H1 (cell line): ENCODE results near the gene TMEM126B. TPM values are rescaled to one million over a fixed set of nuclear protein-coding genes. Genes with fewer than 3 reads are reported as not detected.
A peak's percentile ranks its signal among the peaks of the same experiment; 100 is the strongest.

Experiments used
- CTCF ChIA-PET: fragments of 300-600 bp; sonication (Branson Sonifier 250); formaldehyde crosslinking; loops from one replicate; lab custom pipeline; 2021; ENCODE audit not compliant: partially characterized antibody; lab: Charles Lee
- POLR2A ChIA-PET: fragments of 300-600 bp; sonication (Branson Sonifier 250); formaldehyde crosslinking; loops from one replicate; lab custom pipeline; 2021; ENCODE audit warnings: inconsistent platforms; ENCODE audit not compliant: partially characterized antibody; lab: Charles Lee
- DNase-seq, 2 experiments: peaks; one replicate each; pipeline versions ENCODE4 v3.0.0 to v3.0.0-alpha.2; 2010 to 2022; ENCODE audit warnings: low spot score in 2 of 2, low read depth in 1 of 2, mixed read lengths in 1 of 2
- FAIRE-seq: peaks from 2 replicates; lab custom pipeline; 2011; peaks lifted over from hg19 to GRCh38; lab: Jason Lieb, UNC
- H2AFZ ChIP-seq: 2 replicates; pipeline ENCODE4 v1.8.1; 2012; ENCODE audit warnings: low read length, inconsistent platforms
- H2AK5ac ChIP-seq: 2 replicates; pipeline ENCODE4 v1.6.1; 2013; ENCODE audit warnings: low read depth, low read length
- H2BK120ac ChIP-seq: replicated peaks from 2 replicates; pipeline ENCODE3; 2013; ENCODE audit warnings: low read depth, low read length, inconsistent platforms
- H2BK12ac ChIP-seq: 2 replicates; pipeline ENCODE4 v1.6.1; 2013; ENCODE audit warnings: low read depth, low read length
- H2BK15ac ChIP-seq: 2 replicates; pipeline ENCODE4 v1.6.1; 2013; ENCODE audit warnings: low read length
- H2BK20ac ChIP-seq: 2 replicates; pipeline ENCODE4 v1.6.1; 2013; ENCODE audit warnings: low read length
- H2BK5ac ChIP-seq: 2 replicates; pipeline ENCODE4 v1.6.1; 2013; ENCODE audit warnings: low read depth, low read length
- H3K14ac ChIP-seq: 2 replicates; pipeline ENCODE4 v1.6.1; 2013; ENCODE audit warnings: inconsistent platforms; ENCODE audit not compliant: insufficient read length
- H3K18ac ChIP-seq: 2 replicates; pipeline ENCODE4 v1.6.1; 2013; ENCODE audit warnings: low read length; ENCODE audit errors: extremely low read depth
- H3K23ac ChIP-seq: 2 replicates; pipeline ENCODE4 v1.6.1; 2013; ENCODE audit warnings: inconsistent platforms; ENCODE audit not compliant: insufficient read length
- H3K23me2 ChIP-seq: 2 replicates; pipeline ENCODE4 v1.6.1; 2013; ENCODE audit warnings: low read depth, low read length
- H3K27ac ChIP-seq: 2 replicates; pipeline ENCODE4 v1.6.1; 2011; ENCODE audit warnings: low read depth, low read length, inconsistent platforms
- H3K27me3 ChIP-seq, 4 experiments: replicated peaks in 1 of 4; 1 replicate in 1 of 4; 2 replicates in 3 of 4; pipeline versions ENCODE4 v1.6.1 to v1.8.1; 2011 to 2013; ENCODE audit warnings: low read length in 3 of 4, mild to moderate bottlenecking in 3 of 4, inconsistent platforms in 2 of 4, mixed read lengths in 2 of 4, moderate library complexity in 1 of 4; ENCODE audit not compliant: control insufficient read depth in 3 of 4, insufficient read depth in 3 of 4; ENCODE audit errors: extremely low read depth in 1 of 4
- H3K36me3 ChIP-seq, 4 experiments: 2 replicates each; pipeline versions ENCODE4 v1.6.1 to v1.8.1; 2011 to 2013; ENCODE audit warnings: mild to moderate bottlenecking in 4 of 4, low read length in 3 of 4, moderate library complexity in 2 of 4, control low read depth in 1 of 4, inconsistent platforms in 1 of 4; ENCODE audit not compliant: insufficient read depth in 4 of 4, control insufficient read depth in 2 of 4
- H3K4ac ChIP-seq: replicated peaks from 2 replicates; pipeline ENCODE3; 2013; ENCODE audit warnings: low read length, low read depth, mixed read lengths, inconsistent platforms; ENCODE audit not compliant: insufficient read length
- H3K4me1 ChIP-seq, 4 experiments: replicated peaks in 1 of 4; 1 replicate in 1 of 4; 2 replicates in 3 of 4; pipeline versions ENCODE4 v1.6.1 to v1.8.1; 2011 to 2013; ENCODE audit warnings: low read length in 3 of 4, inconsistent platforms in 2 of 4, mixed read lengths in 1 of 4; ENCODE audit not compliant: insufficient read depth in 4 of 4, control insufficient read depth in 3 of 4
- H3K4me2 ChIP-seq, 2 experiments: 2 replicates each; pipeline versions ENCODE4 v1.6.1 to v1.8.1; 2011 to 2013; ENCODE audit warnings: low read depth in 2 of 2, low read length in 2 of 2, control low read depth in 1 of 2, inconsistent platforms in 1 of 2, mild to moderate bottlenecking in 1 of 2; ENCODE audit not compliant: insufficient read depth in 1 of 2
- H3K4me3 ChIP-seq, 4 experiments: fragments of 200-600, 300-600 bp in 1 of 4; sonication (generic), shearing (Covaris generic), sonication (Bioruptor Twin) in 1 of 4; 2 replicates each; pipeline versions ENCODE4 v1.5.1 to v1.8.1; 2011 to 2016; ENCODE audit warnings: low read length in 4 of 4, low read depth in 3 of 4, control low read depth in 2 of 4, inconsistent platforms in 2 of 4, mild to moderate bottlenecking in 2 of 4, mixed read lengths in 1 of 4, moderate library complexity in 1 of 4; ENCODE audit not compliant: insufficient read depth in 2 of 4; ENCODE audit errors: extremely low read depth in 1 of 4
- H3K56ac ChIP-seq: replicated peaks from 2 replicates; pipeline ENCODE3; 2013; ENCODE audit warnings: low read depth, mild to moderate bottlenecking, mixed read lengths, low read length, inconsistent platforms; ENCODE audit not compliant: insufficient read length
- H3K79me1 ChIP-seq: 2 replicates; pipeline ENCODE4 v1.6.1; 2013; ENCODE audit warnings: low read depth, low read length, control low read depth
- H3K79me2 ChIP-seq, 2 experiments: 2 replicates each; pipeline versions ENCODE4 v1.6.1 to v1.8.1; 2012 to 2013; ENCODE audit warnings: low read length in 2 of 2, mild to moderate bottlenecking in 2 of 2, inconsistent platforms in 1 of 2; ENCODE audit not compliant: insufficient read depth in 2 of 2, control insufficient read depth in 1 of 2
- H3K9ac ChIP-seq, 4 experiments: replicated peaks in 1 of 4; 1 replicate in 1 of 4; 2 replicates in 3 of 4; pipeline versions ENCODE4 v1.6.1 to v1.8.1; 2011 to 2013; ENCODE audit warnings: low read depth in 3 of 4, low read length in 3 of 4, control low read depth in 2 of 4, mild to moderate bottlenecking in 2 of 4, moderate library complexity in 2 of 4, inconsistent platforms in 1 of 4; ENCODE audit errors: extremely low read depth in 1 of 4
- H3K9me3 ChIP-seq, 2 experiments: 2 replicates each; pipeline versions ENCODE4 v1.6.1 to v1.8.1; 2012 to 2013; ENCODE audit warnings: mild to moderate bottlenecking in 2 of 2, moderate library complexity in 2 of 2, control low read depth in 1 of 2, inconsistent platforms in 1 of 2, low read depth in 1 of 2, low read length in 1 of 2, mixed read lengths in 1 of 2; ENCODE audit not compliant: insufficient read depth in 2 of 2
- H4K20me1 ChIP-seq, 2 experiments: replicated peaks in 1 of 2; 2 replicates each; pipeline versions ENCODE3 to v1.8.1; 2011 to 2013; ENCODE audit warnings: inconsistent platforms in 2 of 2, low read length in 2 of 2, mild to moderate bottlenecking in 1 of 2; ENCODE audit not compliant: insufficient read depth in 2 of 2, control insufficient read depth in 1 of 2
- H4K5ac ChIP-seq: 2 replicates; pipeline ENCODE4 v1.6.1; 2013; ENCODE audit warnings: low read length, low read depth, mixed read lengths, inconsistent platforms; ENCODE audit not compliant: insufficient read length
- H4K8ac ChIP-seq: 2 replicates; pipeline ENCODE4 v1.8.0; 2013; ENCODE audit warnings: mild to moderate bottlenecking, moderate library complexity, low read length, inconsistent platforms; ENCODE audit not compliant: insufficient read depth; ENCODE audit errors: extremely low read depth
- H4K91ac ChIP-seq: replicated peaks from 2 replicates; pipeline ENCODE3; 2013; ENCODE audit warnings: low read length, mixed read lengths, inconsistent platforms; ENCODE audit not compliant: insufficient read length
- BRCA1 ChIP-seq: IDR thresholded peaks from 2 replicates; pipeline ENCODE4 v1.6.1; 2012; ENCODE audit warnings: low read depth, low read length, improper control_type of control experiment
- CEBPB ChIP-seq: IDR thresholded peaks from 2 replicates; pipeline ENCODE4 v1.6.1; 2012; ENCODE audit warnings: low read depth, low read length
- CHD2 ChIP-seq: IDR thresholded peaks from 2 replicates; pipeline ENCODE4 v1.6.1; 2012; ENCODE audit warnings: low read length, improper control_type of control experiment
- CREB1 ChIP-seq: IDR thresholded peaks from 2 replicates; pipeline ENCODE4 v1.6.1; 2012; ENCODE audit warnings: inconsistent platforms
- E2F6 ChIP-seq: IDR thresholded peaks from 2 replicates; pipeline ENCODE4 v1.6.1; 2012; ENCODE audit warnings: inconsistent platforms
- MAFK ChIP-seq: IDR thresholded peaks from 2 replicates; pipeline ENCODE4 v1.6.1; 2012; ENCODE audit warnings: low read depth, mild to moderate bottlenecking, improper control_type of control experiment, low read length
- MAX ChIP-seq: IDR thresholded peaks from 2 replicates; pipeline ENCODE4 v1.6.1; 2012; ENCODE audit warnings: inconsistent platforms
- POLR2AphosphoS5 ChIP-seq: IDR thresholded peaks from 2 replicates; pipeline ENCODE4 v1.6.1; 2011; ENCODE audit warnings: low read depth, low read length
- SP2 ChIP-seq: IDR thresholded peaks from 2 replicates; pipeline ENCODE4 v1.6.1; 2012; ENCODE audit warnings: mild to moderate bottlenecking, low read length, inconsistent platforms
- SRF ChIP-seq: IDR thresholded peaks from 2 replicates; pipeline ENCODE4 v1.6.1; 2011; ENCODE audit warnings: mild to moderate bottlenecking, low read depth, low read length, moderate library complexity
- TBP ChIP-seq: IDR thresholded peaks from 2 replicates; pipeline ENCODE4 v1.6.1; 2011; ENCODE audit warnings: low read depth, low read length, improper control_type of control experiment
- WGBS, 2 experiments: shearing (Covaris generic) in 1 of 2; methylation state at CpG; one replicate each; pipeline versions ENCODE4 v1.1.6 to v1.1.7; 2013 to 2015; ENCODE audit warnings: low lambda C conversion rate in 2 of 2, mixed read lengths in 2 of 2, inconsistent platforms in 1 of 2, low coverage in 1 of 2, missing lambda C conversion rate in 1 of 2; ENCODE audit not compliant: insufficient replicate concordance in 2 of 2, insufficient coverage in 1 of 2, insufficient read length in 1 of 2; ENCODE audit errors: extremely low coverage in 1 of 2, missing lambda C conversion rate in 1 of 2; 5-methylcytosine and 5-hydroxymethylcytosine counted together
- polyA plus RNA-seq, 7 experiments: library from polyadenylated mRNA; depleted of rRNA in 3 of 7; stranded (reverse) in 5 of 7; unstranded in 2 of 7; fragments of >200 nt in 5 of 7; fragments of 200-250 nt in 2 of 7; gene quantifications; 1 replicate in 5 of 7; 2 replicates in 1 of 7; 4 replicates in 1 of 7; pipeline versions ENCODE4 v1.2.1 to v1.2.3, GENCODE V29; 2011 to 2013; ENCODE audit warnings: missing spikeins in 2 of 7, mixed read lengths in 2 of 7
- total RNA-seq: library from RNA; stranded (reverse); fragmentation: NEBNext Ultra II Directional; extraction: Animal tissue kit (Norgen Biotek cat#: 25700); gene quantifications from 2 replicates; pipeline ENCODE4 v1.2.1, GENCODE V29; 2021

Gene TMEM126B
- total and polyA plus RNA-seq, 2 of the 8 experiments (the other 6 are each of a cell fraction or from before 2014, with no cell fraction given): 85.6 to 101 TPM

DNA sequence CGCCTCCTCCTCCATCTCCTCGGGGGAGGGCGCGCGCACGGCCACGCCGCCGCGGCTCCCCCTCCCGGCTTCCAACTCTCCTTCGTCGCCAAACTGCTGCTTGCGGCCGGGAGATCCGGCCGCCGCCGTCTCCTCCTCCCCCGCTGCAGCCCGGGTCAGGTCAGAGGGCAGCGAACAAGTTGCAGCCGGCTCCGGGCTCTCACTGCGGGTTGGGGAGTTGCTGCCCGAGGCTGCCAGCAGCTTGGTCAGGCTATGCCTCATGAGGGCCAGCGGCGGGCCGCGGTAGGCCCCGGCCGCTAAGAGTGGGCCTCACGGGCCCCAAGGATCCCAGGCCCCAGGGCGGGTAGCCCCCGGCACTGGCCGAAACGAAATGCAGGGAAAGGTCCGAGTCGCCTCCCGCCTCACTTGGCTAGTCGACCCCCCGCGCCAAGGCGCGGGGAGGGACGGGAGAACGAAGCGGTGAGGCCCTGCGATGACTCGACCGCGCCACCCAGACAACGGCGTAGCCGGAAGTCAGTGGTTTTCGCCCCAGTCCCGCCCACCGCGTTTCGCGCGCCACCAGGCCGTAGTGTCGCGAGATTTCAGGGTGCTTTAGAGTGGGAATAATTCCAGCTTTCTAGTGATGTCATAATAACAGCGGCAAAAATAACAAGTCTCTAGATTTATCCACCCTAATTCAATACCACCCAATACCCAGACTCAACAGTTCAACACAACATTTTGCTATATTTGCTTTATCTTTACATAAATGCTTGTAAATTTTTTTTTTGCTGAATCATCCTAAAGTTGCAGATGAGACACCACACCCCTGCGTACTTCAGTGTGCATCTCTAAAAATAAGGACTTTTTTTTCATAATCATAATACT lies 36.5 kb downstream of the TMEM126B start, which contains the start of gene CREBZF:
TSS of gene CREBZF (minus strand) at position 515 of the 867 bp plus-strand sequence. CDS start at position 261, 254 bp downstream.
- H3K56ac ChIP-seq: peak within 1 kb of the TSS; percentile 87
- no peak within 1 kb of the TSS for H2BK20ac ChIP-seq
- no peak within 1 kb of the TSS for H4K91ac ChIP-seq
- no peak within 1 kb of the TSS for H2BK15ac ChIP-seq
- H3K23ac ChIP-seq: no peak within 1 kb of the TSS
- H2AFZ ChIP-seq: peak within 1 kb of the TSS; percentile 95; the same call in 1 of the 2 replicates
- H3K79me2 ChIP-seq: peaks cover 21 to 50% of the 10 kb centered on the region in 2 experiments
- H3K9me3 ChIP-seq: no peaks in the 10 kb centered on the region
- H3K27me3 ChIP-seq: no peaks in the 10 kb centered on the region
- no peak within 1 kb of the TSS for H3K14ac ChIP-seq
- H2BK120ac ChIP-seq: no peak within 1 kb of the TSS
- peaks cover 3% of the 10 kb centered on the region; the same call in 1 of the 2 replicates for H3K23me2 ChIP-seq
- H3K4ac ChIP-seq: no peak within 1 kb of the TSS
- H3K18ac ChIP-seq: peak within 1 kb of the TSS; percentile 89
- H4K8ac ChIP-seq: peak within 1 kb of the TSS; percentile 99
- ChIA-PET CTCF (interaction anchor here (0.6 to 3.2 kb wide), 3 partner anchors 15 to 190 kb away, joined by 3 to 6 read pairs (median 4); partner anchors contain the start of gene CCDC83), POLR2A (interaction anchor here (0.8 to 9.9 kb wide), 19 partner anchors 8 to 630 kb away, joined by 3 to 105 read pairs (median 4); partner anchors contain the start of genes CCDC83, DLG2, TMEM126A and TMEM126B)
- H3K4me3 ChIP-seq: peak within 1 kb of the TSS; percentile 81 to 98 (median 92)
- H3K4me2 ChIP-seq: peak within 1 kb of the TSS; percentile 74 to 97
- H4K5ac ChIP-seq: peak within 1 kb of the TSS; percentile 92
- H2BK12ac ChIP-seq: no peak within 1 kb of the TSS
- peaks cover 0 to 3% (median 0%) of the 10 kb centered on the region in 4 experiments; a peak in 3 of 7 replicates for H3K4me1 ChIP-seq
- H2BK5ac ChIP-seq: peak within 1 kb of the TSS; percentile 78
- H3K27ac ChIP-seq: peak within 1 kb of the TSS; percentile 90
- peaks cover 15 to 20% of the 10 kb centered on the region in 2 experiments for H4K20me1 ChIP-seq
- 3% methylated on average over 50 of the region's 67 CpGs; no CpG with 5 or more reads in 1 of the 2 experiments for WGBS, 2 experiments
- H2AK5ac ChIP-seq: no peak within 1 kb of the TSS
- peaks cover 0 to 28% (median 7%) of the 10 kb centered on the region in 4 experiments; a peak in 4 of 8 replicates for H3K36me3 ChIP-seq
- H3K9ac ChIP-seq: peak within 1 kb of the TSS; percentile 95 to 97 (median 96)
- H3K79me1 ChIP-seq: no peaks in the 10 kb centered on the region
- FAIRE-seq (peak; percentile 7), DNase-seq (peak; percentile 69 to 95)
- TF ChIP-seq SP2: no peak
- TF ChIP-seq E2F6: peak; percentile 51; the same call in 1 of the 2 replicates
- TF ChIP-seq TBP: peak; percentile 82
- peak; percentile 73 for TF ChIP-seq CREB1
- peak; percentile 95 for TF ChIP-seq CHD2
- TF ChIP-seq MAFK: peak; percentile 97
- TF ChIP-seq BRCA1: peak; percentile 84
- TF ChIP-seq SRF: no peak
- TF ChIP-seq POLR2AphosphoS5: peak; percentile 97
- TF ChIP-seq MAX: peak; percentile 50; the same call in 1 of the 2 replicates
- no peak for TF ChIP-seq CEBPB
